Stimulated activated CD4-positive, alpha-beta T cell treated with anti-CD3 and anti-CD28 coated beads, Interleukin-4, amount 100 ng/mL, for 48 hours (primary cell): ENCODE measurements around the gene THAP11.

ENCODE experiments used
- DNase-seq, 2 donors: peaks; one replicate each; pipeline ENCODE4 v3.0.0-alpha.2; 2020; ENCODE audit warnings: low read depth in 2 of 2

Gene THAP11

GRCh38 chr16:67883872-67884261, 41.7 kb downstream of the THAP11 start:
- DNase-seq, result peak; percentile 55 to 73

GRCh38 chr16:67884684-67885083, 42.6 kb downstream of the THAP11 start, which contains the start of gene NRN1L:
TSS of gene NRN1L (plus strand) at chr16:67884885. CDS start at chr16:67884904, 19 bp downstream.
- DNase-seq, result no peak

- DNase-seq, result no peak
These were observed 43.4 kb downstream of the THAP11 start for GRCh38 chr16:67885545-67885944.

- DNase-seq, result no peak
These were observed 43.9 kb downstream of the THAP11 start for GRCh38 chr16:67885976-67886375.

GRCh38 chr16:67886387-67886786, 44.3 kb downstream of the THAP11 start:
- no peak for DNase-seq

GRCh38 chr16:67888331-67888730, 46.2 kb downstream of the THAP11 start:
- no peak for DNase-seq

- DNase-seq, result no peak
These were observed 50.3 kb downstream of the THAP11 start for GRCh38 chr16:67892375-67892774.

GRCh38 chr16:67892899-67893742, 51.0 kb downstream of the THAP11 start, which contains the start of gene PSKH1:
TSS of gene PSKH1 (plus strand) at chr16:67893254. CDS start at chr16:67908750, 15,496 bp downstream.
- DNase-seq, result peak; percentile 89 to 96
